C1 segment of cervical spinal cord (tissue), 14 donors: ENCODE data around the gene TBC1D4.

ENCODE experiments used
- DNase-seq, 14 donors: peaks; one replicate each; lab custom pipeline; 2025; lab: John Stamatoyannopoulos, UW

TBC1D4 gene

DNA sequence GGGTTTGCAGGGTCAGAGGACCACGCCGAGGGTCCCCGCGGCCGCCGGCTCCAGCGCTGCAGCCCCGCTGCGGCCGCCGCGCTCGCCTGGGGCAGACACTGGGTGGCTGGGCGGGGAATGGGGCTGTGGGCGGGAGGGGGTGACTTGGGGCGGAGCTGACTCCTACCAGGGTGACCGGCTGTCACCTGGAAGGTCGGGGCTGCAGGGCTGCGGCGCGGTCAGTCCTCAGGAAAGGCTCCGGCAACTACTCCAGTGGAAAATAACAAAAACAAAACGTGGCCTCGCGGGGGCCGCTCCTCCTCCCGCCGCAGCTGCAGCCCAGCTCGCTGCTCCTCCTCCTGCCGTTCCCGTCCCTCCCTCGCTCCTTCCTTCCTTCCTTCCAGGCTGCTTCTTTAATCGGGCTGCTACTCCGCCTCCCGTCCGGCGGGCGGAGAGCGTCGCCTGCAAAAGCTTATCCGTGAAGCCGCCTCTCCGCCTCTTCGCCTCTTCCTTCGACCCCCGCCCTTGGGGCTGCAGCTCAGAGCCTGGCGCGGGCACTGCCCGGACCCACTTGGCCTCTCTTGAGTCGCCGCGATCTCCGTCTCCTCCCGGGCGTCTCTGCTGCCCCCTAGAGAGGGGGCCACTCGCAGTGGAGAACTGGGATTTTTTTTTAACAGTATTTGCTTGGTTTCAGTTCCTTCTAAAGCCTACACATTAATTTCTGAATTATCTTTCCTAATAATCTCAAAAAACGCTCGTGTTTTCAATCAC lies at the start of gene TBC1D4:
Gene TBC1D4 (minus strand): TSS at position 100 of the 750 bp plus-strand sequence. CDS start 402 bp downstream, outside the sequence.
- DNase-seq = peak in 13 of 14 donors; percentile 28 to 83 (median 71)

DNA sequence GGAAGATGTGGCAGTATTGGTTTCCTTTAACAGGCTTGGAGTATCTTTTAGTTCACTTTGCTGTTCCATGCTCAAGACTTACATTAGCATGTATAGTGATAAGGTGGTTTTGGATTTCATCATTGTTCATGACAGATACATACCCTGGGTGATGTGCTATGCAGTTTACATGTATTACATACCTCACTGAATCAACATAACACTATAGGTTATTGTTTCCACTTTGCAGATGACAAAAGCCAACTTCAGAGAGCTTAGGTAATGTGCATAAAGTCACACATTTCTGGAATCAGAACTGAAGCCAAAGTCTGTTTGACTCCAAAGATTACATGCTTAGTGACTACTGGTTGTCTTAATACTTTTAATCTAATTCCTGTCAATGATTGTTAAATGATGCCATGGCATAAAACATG lies 48.6 kb upstream of the TBC1D4 start:
- no peak for DNase-seq

DNA sequence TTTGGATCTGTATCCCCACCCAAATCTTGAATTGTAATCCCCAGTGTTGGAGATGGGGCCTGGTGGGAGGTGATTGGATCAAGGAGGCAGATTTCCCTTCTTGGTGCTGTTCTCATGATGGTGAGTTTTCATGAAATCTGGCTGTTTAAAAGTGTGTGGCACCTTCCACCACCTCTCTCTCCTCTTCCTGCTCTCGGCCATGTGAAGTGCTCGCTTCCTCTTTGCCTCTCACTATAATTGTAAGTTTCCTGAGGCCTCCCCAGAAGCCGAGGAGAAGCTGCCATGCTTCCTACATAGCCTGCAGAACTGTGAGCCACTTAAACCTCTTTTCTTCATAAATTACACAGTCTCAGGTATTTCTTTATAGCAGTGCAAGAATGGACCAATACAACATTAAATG lies 40.0 kb upstream of the TBC1D4 start:
- no peak for DNase-seq

DNA sequence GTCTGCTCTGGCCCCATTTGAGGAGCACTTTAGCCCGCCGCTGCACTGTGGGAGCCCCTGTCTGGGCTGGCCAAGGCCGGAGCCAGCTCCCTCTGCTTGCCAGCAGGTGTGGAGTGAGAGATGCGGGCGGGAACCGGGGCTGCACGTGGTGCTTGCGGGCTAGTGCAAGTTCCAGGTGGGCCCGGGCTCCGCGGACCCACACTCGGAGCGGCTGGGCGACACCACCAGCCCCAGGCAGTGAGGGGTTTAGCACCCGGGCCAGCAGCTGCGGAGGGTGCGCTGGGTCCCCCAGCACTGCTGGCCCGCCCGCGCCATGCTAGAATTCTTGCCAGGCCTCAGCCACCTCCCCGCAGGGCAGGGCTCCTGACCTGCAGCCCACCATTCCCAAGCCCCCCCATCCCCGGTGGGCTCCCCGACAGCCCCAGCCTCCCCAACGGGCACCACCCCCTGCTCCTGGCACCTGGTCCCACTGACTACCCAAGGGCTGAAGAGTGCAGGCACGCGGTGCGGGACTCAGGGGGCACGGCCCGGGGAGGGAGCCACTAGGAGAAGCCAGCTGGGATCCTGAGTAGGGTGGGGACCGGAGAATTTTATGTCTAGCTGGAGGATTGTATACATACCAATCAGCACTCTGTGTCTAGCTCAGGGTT lies 36.6 kb upstream of the TBC1D4 start:
- no peak for DNase-seq

DNA sequence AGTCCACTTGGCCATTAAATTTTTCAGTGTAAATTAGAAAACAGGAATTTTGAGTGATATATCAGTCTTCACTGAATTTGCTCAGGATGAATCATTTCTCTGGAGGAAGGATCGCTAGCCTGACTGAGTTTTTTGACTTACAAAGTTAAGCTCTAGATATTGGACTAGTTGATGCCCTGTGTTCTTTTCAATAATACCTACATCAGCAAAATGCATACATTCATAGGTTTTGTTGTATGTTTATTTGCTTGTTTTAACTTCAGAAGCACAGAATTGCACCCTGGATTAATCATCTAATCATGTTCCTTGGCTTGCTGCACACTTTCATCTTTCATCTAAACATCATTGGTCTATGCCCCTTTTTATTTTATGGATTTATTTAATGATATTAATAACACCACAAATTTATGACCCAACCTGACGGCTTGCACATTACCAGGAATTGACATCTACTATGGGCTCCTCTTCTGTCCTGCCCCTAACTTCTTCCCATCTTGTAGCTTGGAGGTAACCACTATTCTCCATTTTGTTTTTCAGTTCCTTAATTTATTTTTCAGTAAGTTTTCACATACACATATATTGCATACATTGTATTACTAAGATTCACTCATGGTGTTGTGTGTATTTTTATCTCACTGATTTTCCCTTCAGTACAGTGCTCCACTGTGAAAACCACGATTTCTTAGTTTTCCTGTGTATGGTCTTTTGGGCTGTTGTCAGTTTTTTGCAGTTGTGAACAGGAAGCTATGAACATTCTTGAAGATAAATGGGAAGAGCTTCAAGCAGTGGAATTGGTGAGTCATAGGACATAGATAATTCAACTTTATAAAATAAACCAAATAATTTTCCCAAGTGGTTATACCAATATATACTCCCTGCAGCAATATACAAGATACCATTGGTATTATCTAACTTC lies 32.4 kb upstream of the TBC1D4 start:
- no peak for DNase-seq

DNA sequence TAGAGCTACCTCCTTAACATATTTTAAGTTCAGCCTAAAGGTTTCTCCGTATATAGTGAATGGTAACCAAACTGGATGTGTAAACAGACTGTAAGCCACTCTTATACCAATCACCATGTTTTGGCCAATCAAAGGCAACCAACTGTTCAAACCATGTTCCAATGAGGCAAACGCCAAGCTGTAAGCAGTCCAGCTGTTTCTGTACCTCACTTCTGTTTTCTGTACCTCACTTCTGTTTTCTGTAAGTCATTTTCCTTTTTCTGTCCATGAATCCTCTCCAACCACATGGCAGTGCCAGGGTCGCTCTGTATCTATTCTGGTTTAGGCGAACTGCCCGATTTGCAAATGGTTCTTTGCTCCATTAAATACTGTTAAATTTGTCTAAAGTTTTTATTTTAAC lies 31.3 kb upstream of the TBC1D4 start:
- DNase-seq = no peak

DNA sequence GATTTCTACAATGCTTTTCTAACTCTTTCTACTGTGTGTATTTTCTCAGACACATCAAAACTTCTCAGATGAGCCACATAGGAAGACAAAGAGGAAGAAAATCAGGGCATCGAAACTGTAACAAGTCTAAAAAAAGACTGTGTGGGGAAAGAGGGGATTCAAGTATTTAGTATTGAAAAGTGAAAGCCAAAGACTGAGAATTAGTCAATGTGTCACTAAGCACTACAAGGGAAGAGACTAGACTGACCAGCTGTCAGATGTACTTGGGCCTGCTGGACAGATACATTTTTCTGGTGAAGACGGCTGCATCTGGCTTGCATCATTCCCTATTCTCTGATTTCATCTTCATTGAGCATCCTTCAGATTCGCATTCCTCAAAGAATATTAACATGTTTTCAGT lies 30.3 kb upstream of the TBC1D4 start:
- DNase-seq = no peak

DNA sequence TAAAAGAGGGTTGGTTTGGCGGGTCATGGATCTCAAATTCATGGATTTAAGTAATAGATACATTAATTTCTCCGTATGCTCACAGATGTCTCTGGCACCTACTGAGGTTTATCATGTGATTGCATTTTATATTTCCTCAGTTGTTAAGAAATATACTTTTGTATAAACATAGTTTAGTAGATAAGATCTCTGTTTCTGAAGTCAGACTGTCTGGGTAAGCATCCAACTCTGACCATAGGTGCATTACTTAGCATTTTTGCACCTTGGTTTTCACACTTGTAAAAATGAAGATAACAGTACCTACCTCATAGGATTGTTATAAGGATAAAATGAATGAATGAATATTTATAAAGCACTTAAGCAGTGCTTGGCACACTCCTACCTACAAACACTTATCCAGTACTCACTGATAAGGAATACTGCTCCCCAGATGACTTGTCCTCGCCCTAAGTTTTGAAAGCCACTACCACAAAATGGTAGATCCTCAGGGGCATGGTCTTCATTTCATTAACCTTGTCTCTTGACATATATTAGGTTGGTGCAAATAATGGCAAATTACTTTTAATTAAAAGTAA lies 29.2 kb upstream of the TBC1D4 start:
- DNase-seq = no peak

DNA sequence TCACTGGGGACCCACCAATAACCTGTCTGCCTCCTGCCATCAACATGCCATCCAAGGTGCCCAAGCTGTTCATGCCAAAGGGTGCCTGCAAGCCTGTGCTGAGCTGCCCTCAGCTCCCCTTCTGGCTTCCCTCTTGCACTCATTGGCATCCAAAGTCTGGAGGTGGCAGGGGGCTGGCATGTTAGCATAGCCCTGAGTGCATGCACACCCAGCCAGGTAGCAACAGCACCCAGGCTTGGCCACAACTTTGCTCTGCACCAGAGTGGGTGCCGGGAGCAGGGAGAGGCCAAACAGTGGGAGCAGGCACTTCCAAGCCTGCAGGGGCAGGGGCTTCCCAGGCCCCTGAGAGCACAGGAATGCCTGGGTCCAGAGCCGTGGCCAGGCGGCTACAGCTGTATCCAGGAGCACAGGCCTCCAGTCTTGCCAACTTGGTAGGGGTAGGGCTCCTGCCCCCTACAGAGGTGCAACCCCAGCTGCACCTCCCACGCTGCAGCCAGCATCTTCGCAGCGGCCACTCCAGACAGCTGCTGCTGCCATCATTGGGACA lies 26.1 kb upstream of the TBC1D4 start:
- DNase-seq = no peak

DNA sequence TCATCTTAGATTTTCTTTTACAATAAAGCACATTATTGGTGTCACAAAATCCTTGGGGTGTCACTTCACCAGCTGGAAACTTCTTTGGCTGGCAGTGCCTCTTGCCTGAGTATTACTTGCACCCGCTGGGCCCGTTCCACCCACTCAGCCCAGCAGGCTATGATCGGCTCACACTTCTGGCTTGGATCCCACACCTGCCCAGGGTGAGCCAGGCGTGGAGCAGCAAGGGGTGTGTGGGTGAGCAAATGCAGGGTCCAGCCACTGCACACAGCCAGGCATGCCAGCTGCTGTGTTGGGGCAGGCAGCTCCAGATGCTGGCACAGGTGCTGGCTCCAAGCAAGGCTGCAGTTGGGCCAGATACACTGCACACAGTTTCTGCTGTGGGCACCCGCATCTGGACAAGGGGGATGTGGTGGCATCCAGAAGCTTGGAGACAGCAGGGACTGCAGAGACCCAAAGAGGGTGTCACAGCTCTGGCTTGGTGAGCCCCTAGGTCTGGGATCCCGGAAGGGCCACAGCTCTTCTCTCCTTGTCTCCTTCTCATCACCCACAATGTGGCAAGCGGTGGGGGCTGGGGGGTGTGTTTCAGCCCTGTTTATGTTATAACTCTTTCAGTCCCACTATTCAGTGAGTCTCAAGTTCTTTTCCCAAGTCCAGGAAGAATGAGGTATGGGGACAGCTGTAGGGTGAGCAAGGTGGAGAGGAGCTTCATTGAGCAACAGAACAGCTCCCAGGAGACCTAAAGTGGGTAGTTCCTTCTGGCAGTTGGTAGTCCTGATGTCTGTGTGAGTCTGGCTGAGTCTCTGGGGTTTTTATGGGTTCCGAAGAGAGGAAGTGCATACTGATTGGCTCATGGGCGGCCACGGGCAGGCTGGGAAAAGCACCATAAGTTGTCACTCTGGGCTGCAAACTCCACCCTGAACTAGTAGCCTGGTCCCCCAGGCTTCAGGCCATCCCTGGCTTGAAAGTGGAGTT lies 25.3 kb upstream of the TBC1D4 start:
- DNase-seq = peak in 2 of 14 donors; percentile 7 to 13

DNA sequence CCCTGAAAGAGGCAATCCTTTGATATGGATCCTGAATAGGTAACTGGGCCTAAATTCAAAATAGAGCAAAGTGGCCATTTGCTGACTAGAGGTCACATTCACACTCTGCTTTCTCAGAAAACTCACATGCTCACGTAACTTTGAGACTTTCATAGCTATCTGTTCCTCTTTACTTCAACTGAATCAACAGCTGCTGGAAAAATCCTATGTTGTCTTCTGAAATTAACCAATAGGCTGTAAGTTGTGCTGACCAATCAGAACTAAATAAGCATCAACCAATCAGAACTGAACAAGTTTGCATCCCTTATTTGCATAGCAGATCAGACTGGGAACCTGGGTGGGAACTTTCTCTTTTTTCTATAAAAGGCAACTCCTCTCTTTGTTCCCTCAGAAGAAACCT lies 24.0 kb upstream of the TBC1D4 start:
- no peak for DNase-seq

DNA sequence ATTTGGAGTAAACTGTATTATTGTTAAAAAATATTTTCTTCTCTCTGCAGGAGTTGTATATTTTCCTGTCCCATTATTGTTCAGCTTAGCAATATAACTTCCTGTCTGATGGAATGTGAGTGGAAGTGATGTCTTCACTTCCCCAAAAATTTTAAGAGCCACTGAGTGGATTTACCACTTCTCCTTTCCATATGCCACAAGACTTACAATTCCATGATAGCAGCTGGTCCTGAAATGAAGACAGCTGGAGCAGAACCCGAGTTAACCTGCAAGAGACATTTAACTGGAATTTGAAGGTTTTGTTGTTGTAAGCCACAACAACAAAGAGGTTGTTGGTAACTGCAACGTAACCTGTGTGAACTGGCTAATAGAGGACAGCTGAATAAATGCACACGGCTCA lies 23.4 kb upstream of the TBC1D4 start:
- no peak for DNase-seq

- no peak for DNase-seq
Measured at GRCh38 chr13:75495938-75496337, 14.0 kb upstream of the TBC1D4 start.

GRCh38 chr13:75494491-75494890 lies 12.5 kb upstream of the TBC1D4 start:
- no peak for DNase-seq

GRCh38 chr13:75493156-75493555 lies 11.2 kb upstream of the TBC1D4 start:
- no peak for DNase-seq

DNA sequence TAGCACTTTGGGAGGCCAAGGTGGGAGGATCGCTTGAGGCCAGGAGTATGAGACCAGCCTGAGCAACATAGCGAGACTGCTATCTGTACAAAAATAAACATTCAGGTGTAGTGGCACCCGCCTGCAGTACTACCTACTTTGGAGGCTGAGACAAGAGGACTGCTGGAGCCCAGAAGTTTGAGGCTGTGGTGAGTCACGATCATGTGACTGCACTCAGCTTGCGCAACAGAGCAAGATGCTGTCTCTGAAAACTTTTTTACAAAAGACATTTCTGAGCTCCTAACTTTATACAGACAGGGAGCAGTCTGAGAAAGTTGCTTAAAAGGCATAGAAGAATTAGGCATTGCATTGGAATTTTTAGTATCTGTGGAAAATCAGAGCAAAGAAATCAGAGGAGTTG lies 10.4 kb upstream of the TBC1D4 start:
- DNase-seq = no peak

GRCh38 chr13:75491376-75491775 lies 9.4 kb upstream of the TBC1D4 start:
- DNase-seq = no peak

GRCh38 chr13:75489502-75490263 lies 7.7 kb upstream of the TBC1D4 start:
- no peak for DNase-seq
